RWPE2 (cell line): Measurements from ENCODE around the gene ZCRB1.
"Not testable (repeated sequence)": the region's sequence is repeated elsewhere in the genome, so short reads cannot be mapped to it uniquely, and the experiment has no call there.

Experiments used
- ATAC-seq: fragments of 200-7000 bp; cut with Tn5 transposase; 3 replicates; pipeline ENCODE4 v1.9.1; 2021; ENCODE audit warnings: low read depth
- DNase-seq: peaks from one replicate; pipeline ENCODE4 v3.0.0-alpha.2; 2020; ENCODE audit warnings: low spot score
- H3K27ac ChIP-seq: fragments of 450-650 bp; 2 replicates; pipeline ENCODE4 v1.5.1; 2017; ENCODE audit warnings: mild to moderate bottlenecking; ENCODE audit not compliant: poor library complexity, severe bottlenecking
- H3K27me3 ChIP-seq: fragments of 250-450 bp; sonication (Bioruptor Pico); 2 replicates; pipeline ENCODE4 v1.5.1; 2021; ENCODE audit warnings: mild to moderate bottlenecking, moderate library complexity; ENCODE audit not compliant: insufficient read depth, poor library complexity, severe bottlenecking
- H3K36me3 ChIP-seq: fragments of 250-450 bp; sonication (Bioruptor Pico); 2 replicates; pipeline ENCODE4 v1.5.1; 2020; ENCODE audit warnings: low read depth, mild to moderate bottlenecking, moderate library complexity
- H3K4me1 ChIP-seq: fragments of 250-450 bp; sonication (Bioruptor Pico); 2 replicates; pipeline ENCODE4 v1.5.1; 2021; ENCODE audit warnings: mild to moderate bottlenecking, moderate library complexity; ENCODE audit not compliant: insufficient read depth, poor library complexity, severe bottlenecking
- H3K4me3 ChIP-seq: fragments of 250-450 bp; sonication (Bioruptor Pico); 2 replicates; pipeline ENCODE4 v1.5.1; 2021; ENCODE audit warnings: mild to moderate bottlenecking, moderate library complexity; ENCODE audit not compliant: severe bottlenecking
- H3K9me3 ChIP-seq: fragments of 250-450 bp; sonication (Bioruptor Pico); 2 replicates; pipeline ENCODE4 v1.5.1; 2021; ENCODE audit warnings: mild to moderate bottlenecking, moderate library complexity; ENCODE audit not compliant: severe bottlenecking
- CTCF ChIP-seq: fragments of 450-650 bp; IDR thresholded peaks from one replicate; pipeline ENCODE4 v1.5.1; 2017; ENCODE audit warnings: mild to moderate bottlenecking, moderate library complexity; ENCODE audit not compliant: poor library complexity, severe bottlenecking

Gene ZCRB1

GRCh38 chr12:42343721-42344120 is 17.8 kb upstream of the ZCRB1 start:
- ATAC-seq: no peak
- no peak for TF ChIP-seq CTCF
- no peaks in the 10 kb centered on the region for H3K4me1 ChIP-seq
- H3K36me3 ChIP-seq: peaks cover 31% of the 10 kb centered on the region
- no peaks in the 10 kb centered on the region for H3K27me3 ChIP-seq
- H3K9me3 ChIP-seq: no peaks in the 10 kb centered on the region
- no peak overlapping the region for H3K27ac ChIP-seq
- no peak for DNase-seq
- H3K4me3 ChIP-seq: no peak overlapping the region

GRCh38 chr12:42342028-42342427 is 16.1 kb upstream of the ZCRB1 start:
- no peaks in the 10 kb centered on the region for H3K9me3 ChIP-seq
- H3K36me3 ChIP-seq: peaks cover 38% of the 10 kb centered on the region
- no peaks in the 10 kb centered on the region for H3K27me3 ChIP-seq
- H3K4me3 ChIP-seq: no peak overlapping the region
- TF ChIP-seq CTCF: no peak
- ATAC-seq (no peak), DNase-seq (no peak)
- no peak overlapping the region for H3K27ac ChIP-seq
- H3K4me1 ChIP-seq: no peaks in the 10 kb centered on the region

GRCh38 chr12:42338280-42338679 is 12.4 kb upstream of the ZCRB1 start:
- no peak for TF ChIP-seq CTCF
- H3K27ac ChIP-seq: no peak overlapping the region
- peaks cover 54% of the 10 kb centered on the region for H3K36me3 ChIP-seq
- H3K27me3 ChIP-seq: no peaks in the 10 kb centered on the region
- DNase-seq (no peak), ATAC-seq (no peak)
- H3K4me3 ChIP-seq: no peak overlapping the region
- no peaks in the 10 kb centered on the region for H3K9me3 ChIP-seq
- peaks cover 4% of the 10 kb centered on the region for H3K4me1 ChIP-seq

GRCh38 chr12:42336286-42336685 is 10.4 kb upstream of the ZCRB1 start:
- H3K4me3 ChIP-seq: no peak overlapping the region
- H3K27ac ChIP-seq: no peak overlapping the region
- no peak for TF ChIP-seq CTCF
- no peaks in the 10 kb centered on the region for H3K27me3 ChIP-seq
- no peak for DNase-seq
- no peak for ATAC-seq
- H3K4me1 ChIP-seq: peaks cover 6% of the 10 kb centered on the region
- peaks cover 52% of the 10 kb centered on the region for H3K36me3 ChIP-seq
- no peaks in the 10 kb centered on the region for H3K9me3 ChIP-seq

- no peak overlapping the region for H3K4me3 ChIP-seq
- H3K27me3 ChIP-seq: no peaks in the 10 kb centered on the region
- ATAC-seq: 0 out of 3 replicates have a peak, but pooled peaks have one; percentile 35
- H3K36me3 ChIP-seq: peaks cover 49% of the 10 kb centered on the region
- peak; percentile 85 for TF ChIP-seq CTCF
- no peaks in the 10 kb centered on the region for H3K9me3 ChIP-seq
- peaks cover 7% of the 10 kb centered on the region for H3K4me1 ChIP-seq
- no peak for DNase-seq
- H3K27ac ChIP-seq: no peak overlapping the region
These were observed 6.7 kb upstream of the ZCRB1 start for GRCh38 chr12:42332301-42333285.

GRCh38 chr12:42330097-42330496 is 4.2 kb upstream of the ZCRB1 start:
- DNase-seq, ATAC-seq: not testable (repeated sequence)

More at GRCh38 chr12:42330097-42330496, 4.2 kb upstream of the ZCRB1 start:
- not testable (repeated sequence) for H3K4me1 ChIP-seq, H3K9me3 ChIP-seq, H3K27me3 ChIP-seq, H3K4me3 ChIP-seq, H3K27ac ChIP-seq
- H3K36me3 ChIP-seq: peaks cover 37% of the 10 kb centered on the region
